ENCODE measurements around the gene ATP5F1E.

Gene ATP5F1E

DNA sequence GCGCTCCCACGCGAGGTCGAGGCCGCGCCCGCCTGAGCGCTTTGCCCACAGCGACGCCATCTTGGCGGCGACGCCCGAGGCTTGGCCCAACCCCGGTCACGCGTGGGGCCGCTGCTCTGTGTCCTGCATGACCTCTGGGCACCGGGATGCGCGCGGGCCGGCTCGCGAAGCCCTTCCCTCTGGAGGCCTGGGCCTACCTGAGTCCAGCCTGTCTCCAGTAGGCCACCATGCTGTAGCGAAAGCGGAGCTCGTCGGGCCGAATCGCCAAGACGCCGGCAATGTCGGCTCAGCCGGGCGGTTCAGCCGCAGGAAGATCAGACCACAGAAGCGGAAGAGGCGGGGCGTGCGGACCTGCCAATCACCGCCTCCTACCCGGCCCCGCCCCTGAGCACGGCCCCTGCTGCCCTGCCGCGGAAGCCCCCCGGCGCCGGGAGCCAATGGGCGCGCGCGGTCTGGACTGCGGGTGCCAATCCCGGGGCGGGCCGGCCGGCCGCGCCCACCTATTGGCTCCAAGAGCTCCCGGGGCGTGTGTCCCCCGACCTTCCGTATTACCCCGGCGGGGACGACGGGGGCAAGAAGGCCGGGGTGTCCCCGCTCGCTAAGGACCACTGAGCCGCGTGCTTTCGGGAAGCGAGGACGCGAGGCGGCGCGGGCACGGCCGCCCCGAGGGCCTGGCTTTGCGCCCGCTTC is at the start of gene ATP5F1E (continued):
- no peak for TF ChIP-seq ZNF677 (tag by site-specific recombination; IDR thresholded peaks at IDR 0.05)
- no peak for TF ChIP-seq ZNF473 (tag by site-specific recombination; IDR thresholded peaks at IDR 0.05)
- no peak for TF ChIP-seq ZNF549 (tag by site-specific recombination; IDR thresholded peaks at IDR 0.05)
- TF ChIP-seq ZFP37 (tag by site-specific recombination; IDR thresholded peaks at IDR 0.05), result peak; percentile 88
- TF ChIP-seq, protein P1, sequence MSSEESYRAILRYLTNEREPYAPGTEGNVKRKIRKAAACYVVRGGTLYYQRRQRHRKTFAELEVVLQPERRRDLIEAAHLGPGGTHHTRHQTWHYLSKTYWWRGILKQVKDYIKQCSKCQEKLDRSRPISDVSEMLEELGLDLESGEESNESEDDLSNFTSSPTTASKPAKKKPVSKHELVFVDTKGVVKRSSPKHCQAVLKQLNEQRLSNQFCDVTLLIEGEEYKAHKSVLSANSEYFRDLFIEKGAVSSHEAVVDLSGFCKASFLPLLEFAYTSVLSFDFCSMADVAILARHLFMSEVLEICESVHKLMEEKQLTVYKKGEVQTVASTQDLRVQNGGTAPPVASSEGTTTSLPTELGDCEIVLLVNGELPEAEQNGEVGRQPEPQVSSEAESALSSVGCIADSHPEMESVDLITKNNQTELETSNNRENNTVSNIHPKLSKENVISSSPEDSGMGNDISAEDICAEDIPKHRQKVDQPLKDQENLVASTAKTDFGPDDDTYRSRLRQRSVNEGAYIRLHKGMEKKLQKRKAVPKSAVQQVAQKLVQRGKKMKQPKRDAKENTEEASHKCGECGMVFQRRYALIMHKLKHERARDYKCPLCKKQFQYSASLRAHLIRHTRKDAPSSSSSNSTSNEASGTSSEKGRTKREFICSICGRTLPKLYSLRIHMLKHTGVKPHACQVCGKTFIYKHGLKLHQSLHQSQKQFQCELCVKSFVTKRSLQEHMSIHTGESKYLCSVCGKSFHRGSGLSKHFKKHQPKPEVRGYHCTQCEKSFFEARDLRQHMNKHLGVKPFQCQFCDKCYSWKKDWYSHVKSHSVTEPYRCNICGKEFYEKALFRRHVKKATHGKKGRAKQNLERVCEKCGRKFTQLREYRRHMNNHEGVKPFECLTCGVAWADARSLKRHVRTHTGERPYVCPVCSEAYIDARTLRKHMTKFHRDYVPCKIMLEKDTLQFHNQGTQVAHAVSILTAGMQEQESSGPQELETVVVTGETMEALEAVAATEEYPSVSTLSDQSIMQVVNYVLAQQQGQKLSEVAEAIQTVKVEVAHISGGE (tag by site-specific recombination; conservative IDR thresholded peaks at IDR 0.05; ENCODE audit: low read depth), result peak; percentile 80
- TF ChIP-seq ZNF248 (tag by site-specific recombination; IDR thresholded peaks at IDR 0.05), result no peak
- TF ChIP-seq, protein P2, sequence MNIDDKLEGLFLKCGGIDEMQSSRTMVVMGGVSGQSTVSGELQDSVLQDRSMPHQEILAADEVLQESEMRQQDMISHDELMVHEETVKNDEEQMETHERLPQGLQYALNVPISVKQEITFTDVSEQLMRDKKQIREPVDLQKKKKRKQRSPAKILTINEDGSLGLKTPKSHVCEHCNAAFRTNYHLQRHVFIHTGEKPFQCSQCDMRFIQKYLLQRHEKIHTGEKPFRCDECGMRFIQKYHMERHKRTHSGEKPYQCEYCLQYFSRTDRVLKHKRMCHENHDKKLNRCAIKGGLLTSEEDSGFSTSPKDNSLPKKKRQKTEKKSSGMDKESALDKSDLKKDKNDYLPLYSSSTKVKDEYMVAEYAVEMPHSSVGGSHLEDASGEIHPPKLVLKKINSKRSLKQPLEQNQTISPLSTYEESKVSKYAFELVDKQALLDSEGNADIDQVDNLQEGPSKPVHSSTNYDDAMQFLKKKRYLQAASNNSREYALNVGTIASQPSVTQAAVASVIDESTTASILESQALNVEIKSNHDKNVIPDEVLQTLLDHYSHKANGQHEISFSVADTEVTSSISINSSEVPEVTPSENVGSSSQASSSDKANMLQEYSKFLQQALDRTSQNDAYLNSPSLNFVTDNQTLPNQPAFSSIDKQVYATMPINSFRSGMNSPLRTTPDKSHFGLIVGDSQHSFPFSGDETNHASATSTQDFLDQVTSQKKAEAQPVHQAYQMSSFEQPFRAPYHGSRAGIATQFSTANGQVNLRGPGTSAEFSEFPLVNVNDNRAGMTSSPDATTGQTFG (tag by site-specific recombination; IDR thresholded peaks at IDR 0.05; ENCODE audit: borderline replicate concordance), result no peak
- TF ChIP-seq OSR2 (tag by site-specific recombination; IDR thresholded peaks at IDR 0.05), result peak; percentile 42
- TF ChIP-seq ZNF184 (tag by site-specific recombination; IDR thresholded peaks at IDR 0.05), result no peak
- no peak for TF ChIP-seq ZNF175 (tag by site-specific recombination; IDR thresholded peaks at IDR 0.05)
- no peak for TF ChIP-seq ZNF18 (tag by site-specific recombination; IDR thresholded peaks at IDR 0.05)
- no peak for TF ChIP-seq ZNF239 (tag by site-specific recombination; IDR thresholded peaks at IDR 0.05)
- TF ChIP-seq, protein P3, sequence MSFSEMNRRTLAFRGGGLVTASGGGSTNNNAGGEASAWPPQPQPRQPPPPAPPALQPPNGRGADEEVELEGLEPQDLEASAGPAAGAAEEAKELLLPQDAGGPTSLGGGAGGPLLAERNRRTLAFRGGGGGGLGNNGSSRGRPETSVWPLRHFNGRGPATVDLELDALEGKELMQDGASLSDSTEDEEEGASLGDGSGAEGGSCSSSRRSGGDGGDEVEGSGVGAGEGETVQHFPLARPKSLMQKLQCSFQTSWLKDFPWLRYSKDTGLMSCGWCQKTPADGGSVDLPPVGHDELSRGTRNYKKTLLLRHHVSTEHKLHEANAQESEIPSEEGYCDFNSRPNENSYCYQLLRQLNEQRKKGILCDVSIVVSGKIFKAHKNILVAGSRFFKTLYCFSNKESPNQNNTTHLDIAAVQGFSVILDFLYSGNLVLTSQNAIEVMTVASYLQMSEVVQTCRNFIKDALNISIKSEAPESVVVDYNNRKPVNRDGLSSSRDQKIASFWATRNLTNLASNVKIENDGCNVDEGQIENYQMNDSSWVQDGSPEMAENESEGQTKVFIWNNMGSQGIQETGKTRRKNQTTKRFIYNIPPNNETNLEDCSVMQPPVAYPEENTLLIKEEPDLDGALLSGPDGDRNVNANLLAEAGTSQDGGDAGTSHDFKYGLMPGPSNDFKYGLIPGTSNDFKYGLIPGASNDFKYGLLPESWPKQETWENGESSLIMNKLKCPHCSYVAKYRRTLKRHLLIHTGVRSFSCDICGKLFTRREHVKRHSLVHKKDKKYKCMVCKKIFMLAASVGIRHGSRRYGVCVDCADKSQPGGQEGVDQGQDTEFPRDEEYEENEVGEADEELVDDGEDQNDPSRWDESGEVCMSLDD (tag by site-specific recombination; IDR thresholded peaks at IDR 0.05), result peak; percentile 94
- no peak for TF ChIP-seq ZNF776 (tag by site-specific recombination; IDR thresholded peaks at IDR 0.05; ENCODE audit: borderline replicate concordance)
- no peak for TF ChIP-seq ZNF280C (tag by site-specific recombination; IDR thresholded peaks at IDR 0.05)
- TF ChIP-seq, protein P4, sequence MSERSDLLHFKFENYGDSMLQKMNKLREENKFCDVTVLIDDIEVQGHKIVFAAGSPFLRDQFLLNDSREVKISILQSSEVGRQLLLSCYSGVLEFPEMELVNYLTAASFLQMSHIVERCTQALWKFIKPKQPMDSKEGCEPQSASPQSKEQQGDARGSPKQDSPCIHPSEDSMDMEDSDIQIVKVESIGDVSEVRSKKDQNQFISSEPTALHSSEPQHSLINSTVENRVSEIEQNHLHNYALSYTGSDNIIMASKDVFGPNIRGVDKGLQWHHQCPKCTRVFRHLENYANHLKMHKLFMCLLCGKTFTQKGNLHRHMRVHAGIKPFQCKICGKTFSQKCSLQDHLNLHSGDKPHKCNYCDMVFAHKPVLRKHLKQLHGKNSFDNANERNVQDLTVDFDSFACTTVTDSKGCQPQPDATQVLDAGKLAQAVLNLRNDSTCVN (tag by site-specific recombination; optimal IDR thresholded peaks at IDR 0.05), result peak; percentile 95
- peak; percentile 75; the same call in 1 of the 2 replicates for TF ChIP-seq GLIS2 (tag by site-specific recombination; IDR thresholded peaks at IDR 0.05)
- peak; percentile 85 for TF ChIP-seq ZNF76 (tag by site-specific recombination; IDR thresholded peaks at IDR 0.05; ENCODE audit: borderline replicate concordance, low read depth)
- TF ChIP-seq ZNF664 (tag by site-specific recombination; IDR thresholded peaks at IDR 0.05), result no peak
- TF ChIP-seq ZFP3 (tag by site-specific recombination; IDR thresholded peaks at IDR 0.05; ENCODE audit: low read depth), result no peak
- TF ChIP-seq ZNF555 (tag by site-specific recombination; conservative IDR thresholded peaks at IDR 0.05), result no peak
- no peak for TF ChIP-seq ZNF146 (tag by site-specific recombination; IDR thresholded peaks at IDR 0.05)
- TF ChIP-seq ZSCAN5A (tag by site-specific recombination; IDR thresholded peaks at IDR 0.05), result peak; percentile 65; the same call in 1 of the 2 replicates
- TF ChIP-seq IKZF3 (tag by site-specific recombination; IDR thresholded peaks at IDR 0.05), result no peak

Data from HEK293 (cell line).